Tibial nerve (tissue), 4 donors: ENCODE measurements around the gene ROM1. TPM values are rescaled to one million over a fixed set of nuclear protein-coding genes. Genes with fewer than 3 reads are reported as not detected.

Source experiments
- DNase-seq, 2 donors: peaks; one replicate each; pipeline ENCODE4 v3.0.0-alpha.2; 2019; ENCODE audit warnings: low spot score in 2 of 2
- H3K27ac ChIP-seq, 4 donors: fragments of 200-600 bp; sonication (generic) in 3 of 4; one replicate each; pipeline ENCODE4 v1.5.1; 2017 to 2019; ENCODE audit warnings: mild to moderate bottlenecking in 1 of 4
- H3K27me3 ChIP-seq, 2 donors: fragments of 200-600 bp; sonication (generic) in 1 of 2; one replicate each; pipeline versions ENCODE4 v1.5.1 to v1.6.0; 2017 to 2019
- H3K36me3 ChIP-seq, 3 donors: fragments of 200-600 bp; sonication (generic); one replicate each; pipeline ENCODE4 v1.5.1; 2018 to 2019
- H3K4me1 ChIP-seq, 4 donors: fragments of 200-600 bp; sonication (generic) in 3 of 4; one replicate each; pipeline ENCODE4 v1.5.1; 2017 to 2019
- H3K4me3 ChIP-seq, 4 donors: fragments of 200-600 bp; sonication (generic) in 3 of 4; one replicate each; pipeline ENCODE4 v1.5.1; 2017 to 2019; ENCODE audit warnings: mild to moderate bottlenecking in 1 of 4, moderate library complexity in 1 of 4
- H3K9me3 ChIP-seq, 4 donors: fragments of 200-600 bp; sonication (generic) in 3 of 4; one replicate each; pipeline ENCODE4 v1.5.1; 2017 to 2019
- EP300 ChIP-seq, 2 donors: sonication (generic); formaldehyde crosslinking; IDR thresholded peaks; one replicate each; pipeline ENCODE4 v1.6.1; 2017; ENCODE audit warnings: antibody characterized with exemption in 2 of 2, mild to moderate bottlenecking in 1 of 2
- POLR2A ChIP-seq, 2 donors: fragments of 450-650 bp; IDR thresholded peaks; one replicate each; pipeline ENCODE4 v1.6.1; 2017; ENCODE audit warnings: antibody characterized with exemption in 2 of 2, mild to moderate bottlenecking in 2 of 2, moderate library complexity in 2 of 2
- WGBS, 2 donors: methylation state at CpG; one replicate each; pipeline ENCODE4 v1.1.5; 2018; 5-methylcytosine and 5-hydroxymethylcytosine counted together
- total RNA-seq, 4 donors: library from RNA; depleted of rRNA; stranded (reverse); fragments of >200 nt; gene quantifications; one replicate each; pipeline ENCODE4 v1.1.0, GENCODE V29; 2016
- TF ChIP-seq, protein P1 (sequence below), 5 experiments: fragments of 200-600 bp in 3 of 5; fragments of 450-650 bp in 2 of 5; sonication (generic) in 3 of 5; IDR thresholded peaks; one replicate each; pipeline ENCODE4 v1.5.1; 2016 to 2019; ENCODE audit warnings: antibody characterized with exemption in 5 of 5, mild to moderate bottlenecking in 3 of 5, moderate library complexity in 2 of 5

Gene ROM1
- total RNA-seq, 4 donors from 2014 or later, result 9.3 to 13.8 (median 11.2) TPM

- Histone ChIP-seq H3K27me3 (no peaks in the 10 kb centered on the region), H3K4me1 (peaks cover 0 to 52% (median 15%) of the 10 kb centered on the region in 4 donors), H3K9me3 (no peaks in the 10 kb centered on the region), H3K36me3 (peaks cover 0 to 58% (median 0%) of the 10 kb centered on the region in 3 donors), H3K27ac (peak overlapping the region in 2 of 4 donors; percentile 98 to 99), H3K4me3 (no peak overlapping the region)
- no peak for DNase-seq
- TF ChIP-seq EP300 (IDR thresholded peaks at IDR 0.05) (no peak), POLR2A (IDR thresholded peaks at IDR 0.05) (no peak)
- TF ChIP-seq, protein P1, sequence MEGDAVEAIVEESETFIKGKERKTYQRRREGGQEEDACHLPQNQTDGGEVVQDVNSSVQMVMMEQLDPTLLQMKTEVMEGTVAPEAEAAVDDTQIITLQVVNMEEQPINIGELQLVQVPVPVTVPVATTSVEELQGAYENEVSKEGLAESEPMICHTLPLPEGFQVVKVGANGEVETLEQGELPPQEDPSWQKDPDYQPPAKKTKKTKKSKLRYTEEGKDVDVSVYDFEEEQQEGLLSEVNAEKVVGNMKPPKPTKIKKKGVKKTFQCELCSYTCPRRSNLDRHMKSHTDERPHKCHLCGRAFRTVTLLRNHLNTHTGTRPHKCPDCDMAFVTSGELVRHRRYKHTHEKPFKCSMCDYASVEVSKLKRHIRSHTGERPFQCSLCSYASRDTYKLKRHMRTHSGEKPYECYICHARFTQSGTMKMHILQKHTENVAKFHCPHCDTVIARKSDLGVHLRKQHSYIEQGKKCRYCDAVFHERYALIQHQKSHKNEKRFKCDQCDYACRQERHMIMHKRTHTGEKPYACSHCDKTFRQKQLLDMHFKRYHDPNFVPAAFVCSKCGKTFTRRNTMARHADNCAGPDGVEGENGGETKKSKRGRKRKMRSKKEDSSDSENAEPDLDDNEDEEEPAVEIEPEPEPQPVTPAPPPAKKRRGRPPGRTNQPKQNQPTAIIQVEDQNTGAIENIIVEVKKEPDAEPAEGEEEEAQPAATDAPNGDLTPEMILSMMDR (IDR thresholded peaks at IDR 0.05), result no peak
- 71 to 72% methylated on average over 13 of the region's 13 CpGs for WGBS, 2 donors
These were observed 8.5 kb upstream of the ROM1 start for GRCh38 chr11:62604460-62605120.

DNA sequence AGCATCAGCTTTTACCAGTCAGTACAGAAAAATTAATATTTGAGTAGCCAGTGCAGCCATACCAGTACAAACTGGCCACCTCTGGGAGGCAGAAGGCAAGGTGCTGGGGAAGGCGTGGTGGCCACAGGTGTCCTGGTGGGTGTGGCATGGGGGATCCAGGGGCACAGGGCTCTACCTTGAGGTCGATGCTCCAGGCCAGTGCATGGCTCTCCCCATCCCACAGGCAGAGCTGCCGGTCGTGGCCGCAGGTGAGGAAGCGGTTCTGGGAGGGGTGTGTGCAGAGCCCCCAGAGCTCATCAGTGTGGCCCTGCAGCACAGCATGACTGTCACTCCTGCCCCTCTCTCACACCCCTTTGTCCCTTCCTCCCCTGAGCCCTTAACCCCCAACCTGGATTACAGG, 7.6 kb upstream of the ROM1 start:
- 80 to 88% methylated on average over 6 of the region's 6 CpGs for WGBS, 2 donors

DNA sequence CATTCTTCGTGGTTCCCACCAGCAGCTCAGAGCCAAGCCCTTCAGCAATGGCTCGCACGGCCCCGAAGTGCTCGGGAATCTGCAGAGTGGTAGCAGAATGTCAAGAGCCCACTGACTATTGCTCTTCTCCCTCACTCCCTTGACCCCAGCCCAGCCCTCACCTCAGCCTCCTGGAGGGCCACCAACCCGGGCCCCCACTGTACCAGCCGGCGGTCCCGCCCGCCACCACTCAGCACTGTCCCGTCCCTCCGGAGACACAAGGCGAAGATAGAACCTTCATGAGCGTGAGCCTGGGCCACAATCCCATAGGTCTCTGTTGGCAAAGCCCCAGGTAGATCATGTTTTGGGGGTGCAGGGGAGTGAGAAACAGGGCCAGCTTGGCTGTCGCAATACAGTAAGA, 7.2 kb upstream of the ROM1 start:
- no peaks in the 10 kb centered on the region for H3K27me3 ChIP-seq
- 91 to 96% methylated on average over 15 of the region's 15 CpGs for WGBS, 2 donors
- no peak for DNase-seq
- no peaks in the 10 kb centered on the region for H3K9me3 ChIP-seq
- no peak overlapping the region for H3K27ac ChIP-seq
- no peak overlapping the region for H3K4me3 ChIP-seq
- H3K4me1 ChIP-seq, result peaks cover 2 to 54% (median 11%) of the 10 kb centered on the region in 4 donors
- H3K36me3 ChIP-seq, result peaks cover 0 to 72% (median 0%) of the 10 kb centered on the region in 3 donors
- TF ChIP-seq POLR2A (IDR thresholded peaks at IDR 0.05) (no peak), EP300 (IDR thresholded peaks at IDR 0.05) (no peak)
- TF ChIP-seq, protein P1 (IDR thresholded peaks at IDR 0.05), result no peak

More for the DNA sequence above, 7.6 kb upstream of the ROM1 start:
- Histone ChIP-seq H3K9me3 (no peaks in the 10 kb centered on the region), H3K27me3 (no peaks in the 10 kb centered on the region), H3K36me3 (peaks cover 0 to 67% (median 0%) of the 10 kb centered on the region in 3 donors), H3K4me3 (no peak overlapping the region), H3K4me1 (peaks cover 0 to 52% (median 8%) of the 10 kb centered on the region in 4 donors), H3K27ac (peak overlapping the region in 2 of 4 donors; percentile 98 to 99)
- DNase-seq, result no peak
- TF ChIP-seq EP300 (IDR thresholded peaks at IDR 0.05) (no peak), POLR2A (IDR thresholded peaks at IDR 0.05) (no peak)
- TF ChIP-seq, protein P1 (IDR thresholded peaks at IDR 0.05), result no peak

GRCh38 chr11:62607714-62608113, 5.3 kb upstream of the ROM1 start:
- Histone ChIP-seq H3K27ac (no peak overlapping the region), H3K4me3 (no peak overlapping the region), H3K36me3 (peaks cover 0 to 73% (median 0%) of the 10 kb centered on the region in 3 donors), H3K9me3 (no peaks in the 10 kb centered on the region), H3K27me3 (no peaks in the 10 kb centered on the region), H3K4me1 (peaks cover 6 to 61% (median 18%) of the 10 kb centered on the region in 4 donors)
- no peak for DNase-seq
- TF ChIP-seq, protein P1 (IDR thresholded peaks at IDR 0.05), result no peak
- no peak for TF ChIP-seq POLR2A (IDR thresholded peaks at IDR 0.05)
- WGBS, 2 donors, result 70% methylated on average over 4 of the region's 4 CpGs

DNA sequence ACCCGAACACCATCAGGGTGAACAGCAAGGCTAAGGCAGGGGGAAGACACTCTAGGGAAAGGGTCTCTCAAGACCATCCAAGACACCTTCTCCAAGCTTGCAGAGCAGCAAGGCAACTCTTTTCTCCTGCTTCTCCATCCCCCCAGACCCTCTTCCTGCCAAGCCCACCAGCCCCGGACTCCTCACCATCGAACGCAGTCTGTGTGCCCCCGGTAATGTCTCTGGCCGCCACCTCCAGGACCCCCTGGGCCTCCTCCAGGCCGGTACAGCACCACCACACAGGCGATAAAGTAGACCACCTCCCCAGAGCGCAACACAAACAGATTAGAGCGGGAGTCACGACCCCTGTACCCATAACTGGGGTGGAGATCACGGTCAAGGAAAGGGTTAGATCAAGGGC, 4.3 kb upstream of the ROM1 start:
- Histone ChIP-seq H3K27me3 (no peaks in the 10 kb centered on the region), H3K4me3 (no peak overlapping the region), H3K36me3 (peaks cover 0 to 72% (median 0%) of the 10 kb centered on the region in 3 donors), H3K9me3 (no peaks in the 10 kb centered on the region), H3K27ac (no peak overlapping the region), H3K4me1 (peaks cover 6 to 58% (median 18%) of the 10 kb centered on the region in 4 donors)
- WGBS, 2 donors, result 87 to 89% methylated on average over 12 of the region's 12 CpGs
- no peak for DNase-seq
- TF ChIP-seq POLR2A (IDR thresholded peaks at IDR 0.05) (no peak), EP300 (IDR thresholded peaks at IDR 0.05) (no peak)
- TF ChIP-seq, protein P1 (IDR thresholded peaks at IDR 0.05), result no peak
